ENCODE measurements around the gene LTA.

DNA sequence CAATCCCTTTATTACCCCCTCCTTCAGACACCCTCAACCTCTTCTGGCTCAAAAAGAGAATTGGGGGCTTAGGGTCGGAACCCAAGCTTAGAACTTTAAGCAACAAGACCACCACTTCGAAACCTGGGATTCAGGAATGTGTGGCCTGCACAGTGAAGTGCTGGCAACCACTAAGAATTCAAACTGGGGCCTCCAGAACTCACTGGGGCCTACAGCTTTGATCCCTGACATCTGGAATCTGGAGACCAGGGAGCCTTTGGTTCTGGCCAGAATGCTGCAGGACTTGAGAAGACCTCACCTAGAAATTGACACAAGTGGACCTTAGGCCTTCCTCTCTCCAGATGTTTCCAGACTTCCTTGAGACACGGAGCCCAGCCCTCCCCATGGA, 5.5 kb downstream of the LTA start:
- TF ChIP-seq, protein P1, sequence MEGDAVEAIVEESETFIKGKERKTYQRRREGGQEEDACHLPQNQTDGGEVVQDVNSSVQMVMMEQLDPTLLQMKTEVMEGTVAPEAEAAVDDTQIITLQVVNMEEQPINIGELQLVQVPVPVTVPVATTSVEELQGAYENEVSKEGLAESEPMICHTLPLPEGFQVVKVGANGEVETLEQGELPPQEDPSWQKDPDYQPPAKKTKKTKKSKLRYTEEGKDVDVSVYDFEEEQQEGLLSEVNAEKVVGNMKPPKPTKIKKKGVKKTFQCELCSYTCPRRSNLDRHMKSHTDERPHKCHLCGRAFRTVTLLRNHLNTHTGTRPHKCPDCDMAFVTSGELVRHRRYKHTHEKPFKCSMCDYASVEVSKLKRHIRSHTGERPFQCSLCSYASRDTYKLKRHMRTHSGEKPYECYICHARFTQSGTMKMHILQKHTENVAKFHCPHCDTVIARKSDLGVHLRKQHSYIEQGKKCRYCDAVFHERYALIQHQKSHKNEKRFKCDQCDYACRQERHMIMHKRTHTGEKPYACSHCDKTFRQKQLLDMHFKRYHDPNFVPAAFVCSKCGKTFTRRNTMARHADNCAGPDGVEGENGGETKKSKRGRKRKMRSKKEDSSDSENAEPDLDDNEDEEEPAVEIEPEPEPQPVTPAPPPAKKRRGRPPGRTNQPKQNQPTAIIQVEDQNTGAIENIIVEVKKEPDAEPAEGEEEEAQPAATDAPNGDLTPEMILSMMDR (IDR thresholded peaks at IDR 0.05), result no peak
- TF ChIP-seq POLR2A (IDR thresholded peaks at IDR 0.05) (no peak), POLR2AphosphoS5 (IDR thresholded peaks at IDR 0.05) (no peak)

All from prostate gland (tissue), 2 donors.